Activated CD8-positive, alpha-beta memory T cell treated with anti-CD3 and anti-CD28 coated beads, Interleukin-2, amount 50 U/mL, for 1 hour (primary cell): ENCODE measurements around the gene PEPD.
A peak's percentile ranks its signal among the peaks of the same experiment; 100 is the strongest.

ENCODE experiments used
- DNase-seq: peaks from one replicate; pipeline ENCODE4 v3.0.0-alpha.2; 2020; ENCODE audit errors: extremely low read depth

The PEPD gene

GRCh38 chr19:33383720-33384292, 137.8 kb downstream of the PEPD start:
- no peak for DNase-seq

DNA sequence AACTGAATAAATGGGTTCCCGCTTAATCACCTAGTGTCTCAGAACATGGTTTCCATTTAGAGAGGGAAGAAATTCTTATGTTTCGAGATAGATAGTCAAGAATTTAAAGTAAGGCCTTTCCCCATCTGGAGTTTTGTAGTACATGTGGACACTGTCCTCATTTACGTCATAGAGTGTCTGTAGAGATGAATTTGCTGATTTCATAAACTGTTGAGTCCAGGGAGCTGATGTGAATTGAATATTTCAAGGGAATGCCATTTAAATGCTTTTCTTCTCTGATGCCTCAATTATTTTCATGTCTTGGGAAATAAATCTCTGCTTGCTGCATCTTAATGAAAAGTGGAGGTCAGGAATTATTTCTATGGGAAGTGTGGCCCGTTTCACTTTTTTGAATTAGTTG, 138.6 kb downstream of the PEPD start:
- DNase-seq, result no peak

DNA sequence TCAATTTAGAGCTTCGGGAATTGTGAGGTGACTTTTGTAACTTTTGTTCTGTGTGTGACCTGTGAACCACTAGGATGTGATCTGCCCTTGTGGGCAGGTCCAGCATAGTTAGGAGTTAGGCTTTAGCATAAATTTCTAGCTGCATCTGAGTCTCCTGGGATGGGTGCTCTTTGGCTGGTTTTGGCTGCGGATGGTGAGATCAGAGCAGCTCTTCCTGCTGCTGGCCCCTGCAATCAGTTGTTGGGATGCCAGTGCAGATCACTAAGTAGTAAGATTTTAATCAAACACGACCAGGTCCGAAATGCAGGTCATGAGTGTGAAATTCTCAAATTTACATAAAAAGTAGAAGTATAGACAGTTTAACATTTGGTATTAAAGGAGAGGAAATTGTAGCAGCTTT, 139.6 kb downstream of the PEPD start:
- no peak for DNase-seq

GRCh38 chr19:33381101-33381500, 140.5 kb downstream of the PEPD start:
- DNase-seq, result no peak

DNA sequence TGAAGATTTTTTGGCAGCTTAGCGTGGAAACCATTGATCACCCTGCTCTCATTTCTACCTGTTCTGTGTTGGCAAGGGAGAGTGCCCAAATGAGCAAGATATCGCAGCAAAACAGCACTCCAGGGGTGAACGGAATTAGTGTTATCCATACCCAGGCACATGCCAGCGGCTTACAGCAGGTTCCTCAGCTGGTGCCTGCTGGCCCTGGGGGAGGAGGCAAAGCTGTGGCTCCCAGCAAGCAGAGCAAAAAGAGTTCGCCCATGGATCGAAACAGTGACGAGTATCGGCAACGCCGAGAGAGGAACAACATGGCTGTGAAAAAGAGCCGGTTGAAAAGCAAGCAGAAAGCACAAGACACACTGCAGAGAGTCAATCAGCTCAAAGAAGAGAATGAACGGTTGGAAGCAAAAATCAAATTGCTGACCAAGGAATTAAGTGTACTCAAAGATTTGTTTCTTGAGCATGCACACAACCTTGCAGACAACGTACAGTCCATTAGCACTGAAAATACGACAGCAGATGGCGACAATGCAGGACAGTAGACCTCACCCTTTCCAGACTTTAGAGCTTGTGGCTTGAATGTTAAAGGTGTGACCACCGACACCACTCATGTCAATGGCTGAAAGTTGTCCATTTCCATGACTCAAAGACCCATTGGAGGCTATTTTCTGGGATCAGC, 142.3 kb downstream of the PEPD start:
- DNase-seq, result no peak

DNA sequence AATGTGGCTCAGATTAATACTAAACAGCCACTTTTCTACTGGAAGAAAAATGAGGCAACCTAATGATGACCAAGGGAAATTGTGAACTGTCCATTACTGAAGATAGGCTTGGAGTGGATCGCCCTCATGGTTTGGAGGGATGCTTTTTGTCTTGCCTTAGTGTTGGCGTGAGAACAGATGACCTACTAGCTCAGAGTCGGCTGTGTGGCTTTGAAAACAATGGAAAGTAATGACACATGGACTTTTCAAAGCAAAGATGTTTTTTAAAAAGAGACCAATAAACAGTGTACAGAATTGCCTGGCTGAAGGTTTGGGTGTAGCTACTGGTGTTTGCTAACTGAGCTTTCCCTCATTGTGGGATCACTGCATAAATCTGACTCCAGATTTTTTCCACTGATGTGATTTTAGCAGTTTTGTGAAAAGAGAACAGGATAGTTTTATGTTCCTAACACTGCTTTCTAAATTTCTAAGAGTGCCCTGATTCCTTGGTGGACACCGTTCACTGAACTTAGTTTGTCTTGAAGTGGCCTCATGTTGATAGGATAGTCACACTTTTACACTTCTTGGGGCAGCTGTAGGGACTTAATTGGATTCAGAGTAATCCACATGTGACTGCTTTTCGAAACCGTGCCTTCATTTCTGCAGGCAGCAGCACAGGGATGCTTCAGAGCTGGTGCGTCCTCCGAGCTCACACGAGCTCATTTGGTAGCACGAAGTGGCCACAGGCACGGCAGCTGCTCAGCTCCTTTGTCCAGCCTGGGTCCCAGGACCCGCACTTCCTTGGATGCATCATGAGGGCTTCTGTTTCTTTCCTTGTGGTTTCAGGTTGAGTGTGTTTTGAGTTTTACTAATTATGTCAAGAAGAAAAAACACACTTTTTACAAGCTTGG, 143.8 kb downstream of the PEPD start:
- no peak for DNase-seq

- DNase-seq, result no peak
Observed at GRCh38 chr19:33376941-33377557, 144.5 kb downstream of the PEPD start.

DNA sequence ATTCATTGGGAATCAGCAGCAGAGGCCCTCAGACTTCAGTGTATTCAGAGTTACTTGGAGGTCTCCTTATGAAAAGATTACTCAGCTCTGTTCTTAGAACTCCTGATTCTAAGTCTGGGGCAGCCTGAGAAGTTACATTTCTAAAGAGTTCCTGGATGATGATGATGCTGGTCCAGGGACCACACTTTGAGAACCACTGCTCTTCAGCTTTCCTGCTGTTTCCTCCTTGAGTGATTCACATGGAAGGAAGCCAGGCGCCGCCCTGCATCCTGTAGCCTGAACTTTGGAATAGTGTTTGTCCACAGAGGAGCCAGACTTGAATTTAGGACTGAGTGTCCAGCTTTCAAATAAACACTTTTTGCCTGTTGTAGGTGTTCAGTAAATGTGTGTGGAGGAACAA, 145.2 kb downstream of the PEPD start:
- DNase-seq, result no peak

- DNase-seq, result no peak
Observed at GRCh38 chr19:33375837-33376159, 145.8 kb downstream of the PEPD start.

DNA sequence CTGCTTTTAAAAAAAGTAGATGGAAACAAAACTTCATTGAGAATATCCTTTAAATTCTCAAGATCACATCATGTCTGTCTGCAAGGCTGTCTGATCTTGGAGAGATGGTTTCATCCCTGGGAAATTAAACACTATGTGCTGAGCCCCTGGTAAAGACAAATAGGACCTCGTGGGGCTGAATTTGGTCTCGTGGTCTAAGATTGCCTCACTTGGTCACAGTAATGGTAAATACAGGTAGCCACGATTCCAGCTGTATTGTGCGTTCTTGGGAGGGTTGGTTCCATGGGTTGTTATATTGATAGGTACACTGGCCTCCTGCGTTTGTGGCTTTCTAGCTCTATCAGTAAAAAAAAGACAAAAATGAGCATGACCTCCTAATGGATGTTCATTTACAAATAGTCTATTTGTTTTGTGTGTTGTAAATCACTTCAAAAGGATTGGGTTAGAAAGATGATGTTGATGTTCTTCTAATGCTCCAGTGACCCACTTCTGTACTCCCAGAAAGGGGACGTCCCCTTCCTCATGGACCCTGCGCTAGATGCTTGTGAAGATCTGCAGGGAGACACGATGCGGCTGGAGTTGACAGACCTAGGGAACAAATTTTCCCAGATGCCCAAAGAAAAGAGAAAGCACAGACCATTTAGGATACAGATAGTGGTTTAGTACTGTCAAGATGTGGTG, 146.3 kb downstream of the PEPD start:
- no peak for DNase-seq

DNA sequence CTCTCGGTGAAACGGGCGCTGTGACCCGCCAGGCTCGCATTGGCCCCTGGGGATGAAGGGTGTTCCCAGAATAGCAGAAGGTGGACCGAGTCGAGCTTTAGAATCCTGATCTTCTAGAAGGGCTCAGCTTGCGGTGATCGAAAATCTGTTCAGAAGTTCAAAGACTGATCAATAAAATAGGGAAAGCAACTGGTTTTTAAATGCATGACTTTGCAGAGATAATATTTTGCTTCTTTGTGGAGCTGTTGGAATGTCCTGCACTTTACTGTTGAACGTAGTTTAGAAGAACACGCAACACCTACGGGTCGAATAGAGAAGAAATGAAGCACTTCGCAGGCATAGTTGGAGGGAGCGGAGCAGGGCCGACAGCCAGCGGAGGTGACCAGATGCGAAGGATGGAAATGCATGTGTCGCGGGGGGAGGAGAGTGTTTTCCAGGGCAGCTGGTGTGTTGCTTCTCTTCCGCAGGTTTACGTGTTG, 147.3 kb downstream of the PEPD start:
- DNase-seq, result no peak

GRCh38 chr19:33373453-33374235, 147.9 kb downstream of the PEPD start, which contains the start of gene CEBPG:
CEBPG (plus strand) TSS chr19:33373709; CDS start chr19:33379240, 5,531 bp downstream.
- DNase-seq, result peak; percentile 68

DNA sequence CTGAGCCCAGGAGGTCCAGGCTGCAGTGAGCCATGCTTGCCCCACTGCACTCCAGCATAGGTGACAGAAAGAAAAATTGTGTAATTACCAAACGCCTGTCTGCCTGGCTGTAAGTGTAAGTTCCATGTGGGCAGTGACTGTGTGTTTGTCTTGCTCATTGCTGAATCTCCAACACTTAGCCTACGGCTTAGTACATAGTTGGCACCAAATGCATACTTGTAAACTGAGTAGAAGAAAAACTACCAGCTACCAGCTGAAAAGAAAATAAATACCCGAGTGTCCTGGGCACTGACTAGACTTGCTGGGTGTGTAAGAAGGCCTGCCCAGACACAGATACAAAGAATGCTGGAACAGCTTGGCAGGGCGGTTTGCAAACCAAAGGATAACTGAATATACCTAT, 150.8 kb downstream of the PEPD start:
- no peak for DNase-seq

DNA sequence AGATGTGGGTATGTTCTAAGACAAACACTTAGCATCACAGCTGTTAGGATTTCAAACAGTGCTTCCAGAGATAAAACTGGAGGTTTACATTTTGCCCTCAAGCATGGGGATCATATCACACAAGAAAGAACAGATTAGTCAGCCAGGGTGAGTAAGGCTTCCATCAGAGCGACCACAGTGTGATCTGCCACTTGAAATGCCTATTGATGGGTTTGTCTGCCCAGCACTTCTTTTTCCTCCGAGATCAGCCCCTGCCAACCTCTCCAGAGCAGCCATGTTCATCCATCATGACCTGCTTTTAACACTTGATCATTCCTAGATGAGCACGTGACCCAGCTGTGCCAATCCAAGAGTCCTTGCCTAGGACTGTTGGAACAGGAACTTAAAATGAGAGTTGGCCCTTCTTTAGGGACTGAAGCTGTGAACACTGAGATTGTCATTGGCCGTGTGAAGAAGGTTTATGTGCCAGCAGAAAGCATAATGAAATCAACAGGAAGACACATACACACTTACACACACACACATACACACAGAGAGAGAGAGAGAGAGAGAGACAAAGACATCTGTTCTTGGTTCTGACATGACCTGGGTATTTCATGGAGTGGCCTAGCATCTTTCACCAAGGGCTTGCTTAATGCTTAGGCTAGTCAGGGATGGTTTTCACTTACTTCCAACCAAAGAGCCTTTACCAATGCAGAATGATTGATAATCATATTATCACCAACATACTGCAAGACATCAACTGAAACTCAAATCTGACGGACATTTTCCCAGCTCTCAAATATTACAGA, 153.3 kb downstream of the PEPD start:
- no peak for DNase-seq

DNA sequence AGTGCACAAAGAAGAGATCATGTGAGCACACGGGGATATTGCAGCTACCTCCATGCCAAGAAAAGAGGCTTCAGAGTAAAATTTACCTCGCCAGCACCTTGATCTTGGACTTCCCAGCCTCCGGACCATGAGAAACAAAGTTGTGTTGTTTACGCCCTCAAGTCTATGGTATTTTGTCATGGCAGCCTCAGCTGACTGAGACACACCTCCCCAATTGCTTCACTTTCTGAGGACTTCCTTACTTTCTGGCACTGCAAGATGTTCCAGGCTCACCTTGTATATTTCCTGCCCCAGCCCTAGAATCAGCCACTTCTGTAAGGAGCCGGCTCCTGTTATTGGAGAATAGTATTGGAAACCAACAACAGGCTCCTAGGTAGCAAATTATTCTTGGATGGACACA, 154.7 kb downstream of the PEPD start:
- DNase-seq, result no peak

GRCh38 chr19:33366127-33366526, 155.5 kb downstream of the PEPD start:
- DNase-seq, result no peak

GRCh38 chr19:33365691-33366090, 155.9 kb downstream of the PEPD start:
- no peak for DNase-seq

- no peak for DNase-seq
Observed at GRCh38 chr19:33363476-33363875, 158.1 kb downstream of the PEPD start.

- no peak for DNase-seq
Observed at GRCh38 chr19:33362508-33363228, 158.9 kb downstream of the PEPD start.
